ENCODE results near the gene ECM2.

DNA sequence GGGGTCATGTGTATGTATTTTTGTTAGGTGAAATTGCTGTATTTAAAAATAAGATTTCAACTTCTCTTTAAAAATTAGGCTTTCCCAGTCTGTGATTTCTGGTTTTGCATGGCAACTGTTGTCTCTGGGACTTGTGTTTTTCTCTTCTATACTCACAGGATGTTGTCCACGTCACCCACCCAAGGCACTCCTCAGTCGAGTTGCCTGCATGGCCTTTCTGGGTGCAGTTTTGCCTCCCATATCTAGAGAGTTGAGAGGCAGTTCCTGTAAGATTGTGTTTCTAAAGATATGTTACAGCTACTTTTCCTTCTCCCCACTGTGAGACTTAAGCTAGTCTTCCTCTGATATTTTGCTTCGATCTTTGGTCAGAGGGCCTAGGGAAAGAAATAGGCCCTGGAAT lies 51.2 kb downstream of the ECM2 start:
- no peak for TF ChIP-seq POLR2A (IDR thresholded peaks at IDR 0.05)
- TF ChIP-seq, protein P1, sequence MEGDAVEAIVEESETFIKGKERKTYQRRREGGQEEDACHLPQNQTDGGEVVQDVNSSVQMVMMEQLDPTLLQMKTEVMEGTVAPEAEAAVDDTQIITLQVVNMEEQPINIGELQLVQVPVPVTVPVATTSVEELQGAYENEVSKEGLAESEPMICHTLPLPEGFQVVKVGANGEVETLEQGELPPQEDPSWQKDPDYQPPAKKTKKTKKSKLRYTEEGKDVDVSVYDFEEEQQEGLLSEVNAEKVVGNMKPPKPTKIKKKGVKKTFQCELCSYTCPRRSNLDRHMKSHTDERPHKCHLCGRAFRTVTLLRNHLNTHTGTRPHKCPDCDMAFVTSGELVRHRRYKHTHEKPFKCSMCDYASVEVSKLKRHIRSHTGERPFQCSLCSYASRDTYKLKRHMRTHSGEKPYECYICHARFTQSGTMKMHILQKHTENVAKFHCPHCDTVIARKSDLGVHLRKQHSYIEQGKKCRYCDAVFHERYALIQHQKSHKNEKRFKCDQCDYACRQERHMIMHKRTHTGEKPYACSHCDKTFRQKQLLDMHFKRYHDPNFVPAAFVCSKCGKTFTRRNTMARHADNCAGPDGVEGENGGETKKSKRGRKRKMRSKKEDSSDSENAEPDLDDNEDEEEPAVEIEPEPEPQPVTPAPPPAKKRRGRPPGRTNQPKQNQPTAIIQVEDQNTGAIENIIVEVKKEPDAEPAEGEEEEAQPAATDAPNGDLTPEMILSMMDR (IDR thresholded peaks at IDR 0.05): no peak

Data from adrenal gland (tissue), 5 donors.